ENCODE measurements around the gene SPR. TPM values are rescaled to one million over a fixed set of nuclear protein-coding genes. Genes with fewer than 3 reads are reported as not detected.
A peak's percentile ranks its signal among the peaks of the same experiment; 100 is the strongest.

SPR gene
- total and polyA plus RNA-seq, 2 of the 13 experiments (the other 11 are each of a cell fraction or from before 2014, with no cell fraction given): 34.0 to 96.0 TPM

- no peak for TF ChIP-seq SNRNP70 (IDR thresholded peaks at IDR 0.05; ENCODE audit: low read depth, low read length)
- no peak for TF ChIP-seq FLYWCH1 (CRISPR knock-in tag; IDR thresholded peaks at IDR 0.05)
- TF ChIP-seq GPBP1L1 (CRISPR knock-in tag; IDR thresholded peaks at IDR 0.05): no peak
- TF ChIP-seq ZSCAN29 (CRISPR knock-in tag; conservative IDR thresholded peaks at IDR 0.05): no peak; the same call in 1 of the 2 replicates
- TF ChIP-seq ZNF576 (CRISPR knock-in tag; IDR thresholded peaks at IDR 0.05): no peak
- peak; percentile 96 for TF ChIP-seq ZNF205 (CRISPR knock-in tag; IDR thresholded peaks at IDR 0.05)
- no peak for TF ChIP-seq XBP1 (CRISPR knock-in tag; IDR thresholded peaks at IDR 0.05)
- TF ChIP-seq NAIF1 (CRISPR knock-in tag; IDR thresholded peaks at IDR 0.05; ENCODE audit: borderline replicate concordance): 0 out of 2 replicates have a peak, but pooled peaks have one; percentile 25
- TF ChIP-seq ZNF276 (CRISPR knock-in tag; IDR thresholded peaks at IDR 0.05; ENCODE audit: low read depth): no peak
- TF ChIP-seq KMT2B (CRISPR knock-in tag; IDR thresholded peaks at IDR 0.05): peak; percentile 52; the same call in 1 of the 2 replicates
- TF ChIP-seq MAZ (IDR thresholded peaks at IDR 0.05; ENCODE audit: borderline replicate concordance, low read depth, low read length): peak; percentile 56; the same call in 1 of the 2 replicates
- peak; percentile 83 for TF ChIP-seq MAZ (CRISPR knock-in tag; IDR thresholded peaks at IDR 0.05; ENCODE audit: low read depth)
- TF ChIP-seq ZNF121 (CRISPR knock-in tag; IDR thresholded peaks at IDR 0.05): peak; percentile 22; the same call in 1 of the 2 replicates
- no peak for TF ChIP-seq ZNF333 (CRISPR knock-in tag; IDR thresholded peaks at IDR 0.05; ENCODE audit: borderline replicate concordance)
- TF ChIP-seq TFDP1 (CRISPR knock-in tag; IDR thresholded peaks at IDR 0.05; ENCODE audit: borderline replicate concordance): peak; percentile 86; the same call in 1 of the 2 replicates
- TF ChIP-seq BHLHE40 (IDR thresholded peaks at IDR 0.05; ENCODE audit: low read length): no peak
- TF ChIP-seq NCOA2 (CRISPR knock-in tag; IDR thresholded peaks at IDR 0.05): no peak
- TF ChIP-seq MXD4 (CRISPR knock-in tag; IDR thresholded peaks at IDR 0.05): no peak; the same call in 1 of the 2 replicates
- TF ChIP-seq E2F1 (CRISPR knock-in tag; IDR thresholded peaks at IDR 0.05): peak; percentile 53
- no peak; the same call in none of the 2 replicates for TF ChIP-seq ZXDC (CRISPR knock-in tag; IDR thresholded peaks at IDR 0.05)
These were observed 28.9 kb downstream of the SPR start (continued) for GRCh38 chr2:72915907-72916742.
